CD1c-positive myeloid dendritic cell (primary cell): ENCODE measurements around the gene P2RX3.

Experiments
- DNase-seq: peaks from one replicate; pipeline ENCODE4 v3.0.0-alpha.2; 2016; ENCODE audit errors: extremely low spot score

The P2RX3 gene

GRCh38 chr11:57421066-57421465 lies 82.9 kb downstream of the P2RX3 start:
- no peak for DNase-seq

- no peak for DNase-seq
These were observed 83.7 kb downstream of the P2RX3 start for GRCh38 chr11:57421805-57422204.
